ENCODE results near the gene GPRC5D.

The GPRC5D gene

DNA sequence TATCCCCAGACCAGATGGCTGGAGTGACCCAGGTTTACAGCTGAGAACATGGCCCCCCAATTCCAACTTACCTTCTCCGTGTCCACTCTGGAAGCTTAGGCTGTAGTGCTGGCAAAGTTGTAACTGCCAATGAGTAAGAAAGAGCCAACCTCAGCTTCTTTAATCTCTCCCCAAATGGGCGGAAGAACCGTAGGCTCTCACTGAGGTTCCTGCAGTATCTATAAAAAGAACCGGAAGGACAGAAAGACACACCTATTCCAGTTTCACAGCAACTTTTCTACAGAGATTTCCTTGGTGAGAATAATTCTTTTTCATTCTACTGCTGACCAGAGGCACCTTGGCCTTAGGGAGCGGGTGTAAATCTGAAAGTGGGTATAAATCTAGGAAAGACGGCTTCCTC, at the start of gene GPRC5D:
TSS of gene GPRC5D (minus strand) at position 135 of the 400 bp plus-strand sequence. CDS start 1,786 bp downstream, outside the sequence.
- DNase-seq (ENCODE audit: low spot score), result no peak

DNA sequence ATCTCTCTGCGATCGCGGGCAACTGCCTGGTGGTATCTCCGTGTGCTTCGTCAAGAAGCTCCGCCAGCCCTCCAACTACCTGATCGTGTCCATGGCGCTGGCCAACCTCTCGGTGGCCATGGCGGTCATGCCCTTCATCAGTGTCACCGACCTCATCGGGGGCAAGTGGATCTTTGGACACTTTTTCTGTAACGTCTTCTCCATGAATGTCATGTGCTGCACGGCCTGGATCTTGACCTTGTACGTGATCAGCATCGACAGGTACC, 49.7 kb upstream of the GPRC5D start:
- no peak for DNase-seq (ENCODE audit: low spot score)

DNA sequence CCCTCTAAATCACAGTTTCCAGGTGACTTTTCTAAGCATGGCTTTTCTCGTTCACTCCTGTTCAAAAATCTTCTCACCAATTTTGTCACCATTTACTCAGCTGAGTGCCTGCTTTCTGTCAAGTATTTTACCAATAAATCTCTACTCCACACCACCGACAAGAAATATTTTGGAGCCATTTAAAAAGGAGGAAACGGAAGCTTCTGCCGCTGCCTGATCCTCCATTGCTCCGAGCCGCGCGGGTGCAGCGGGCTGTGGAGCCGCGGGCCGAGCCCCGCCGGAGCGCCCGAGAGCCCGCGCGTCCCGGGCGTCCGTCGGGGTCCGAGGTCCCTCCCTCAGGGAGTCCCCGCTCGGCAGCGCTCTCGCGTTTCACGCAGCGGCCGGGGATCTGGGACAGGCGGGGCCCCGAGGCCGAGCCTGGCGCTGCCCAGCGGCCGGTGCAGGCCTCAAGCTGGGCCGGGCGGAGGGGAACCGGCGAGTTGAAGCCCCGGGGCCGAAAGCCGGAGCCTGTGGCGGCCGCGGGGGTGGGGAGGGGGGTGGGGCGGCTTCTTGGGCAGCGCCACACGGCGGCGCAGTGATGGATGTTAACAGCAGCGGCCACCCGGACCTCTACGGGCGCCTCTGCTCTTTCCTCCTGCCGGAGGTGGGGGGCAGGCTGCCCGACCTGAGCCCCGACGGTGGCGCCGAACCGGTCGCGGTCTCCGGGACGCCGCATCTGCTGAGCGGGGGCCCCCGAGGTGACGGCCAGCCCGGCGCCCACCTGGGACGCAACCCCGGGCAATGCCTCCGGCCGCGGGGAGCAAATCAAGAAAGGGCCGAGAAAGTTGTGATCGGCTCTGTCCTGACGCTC, 49.2 kb upstream of the GPRC5D start:
- DNase-seq (ENCODE audit: low spot score), result peak; percentile 89

- DNase-seq (ENCODE audit: low spot score), result peak; percentile 45
Observed at GRCh38 chr12:13000616-13000924, 48.6 kb upstream of the GPRC5D start.

GRCh38 chr12:12999959-13000615, 48.1 kb upstream of the GPRC5D start, which contains the start of gene HEBP1:
Gene HEBP1, minus strand, starts transcription at chr12:13000265. Its CDS starts 151 bp downstream, at chr12:13000114.
- peak; percentile 99 for DNase-seq (ENCODE audit: low spot score)

- peak; percentile 57 for DNase-seq (ENCODE audit: low spot score)
Observed at GRCh38 chr12:12999271-12999958, 47.4 kb upstream of the GPRC5D start.

DNA sequence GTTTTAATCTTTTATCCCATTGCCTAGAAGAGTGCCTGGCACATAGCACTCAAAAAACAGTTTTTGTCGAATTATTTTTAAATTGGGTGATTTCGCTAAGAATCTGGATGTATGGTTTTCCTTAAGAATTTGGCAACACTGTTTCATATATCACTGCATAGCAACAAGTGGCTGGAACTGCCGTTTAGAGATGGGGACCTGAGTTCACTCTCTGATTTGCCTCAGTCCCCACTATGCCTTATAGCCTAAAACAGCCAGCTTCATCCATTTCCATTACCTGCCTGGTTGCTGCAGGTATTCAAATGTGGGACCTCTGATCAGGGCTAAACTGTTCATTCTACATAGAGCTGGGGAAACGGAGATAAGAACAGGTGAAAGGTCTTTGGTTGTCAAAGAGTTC, 46.3 kb upstream of the GPRC5D start:
- DNase-seq (ENCODE audit: low spot score), result no peak

DNA sequence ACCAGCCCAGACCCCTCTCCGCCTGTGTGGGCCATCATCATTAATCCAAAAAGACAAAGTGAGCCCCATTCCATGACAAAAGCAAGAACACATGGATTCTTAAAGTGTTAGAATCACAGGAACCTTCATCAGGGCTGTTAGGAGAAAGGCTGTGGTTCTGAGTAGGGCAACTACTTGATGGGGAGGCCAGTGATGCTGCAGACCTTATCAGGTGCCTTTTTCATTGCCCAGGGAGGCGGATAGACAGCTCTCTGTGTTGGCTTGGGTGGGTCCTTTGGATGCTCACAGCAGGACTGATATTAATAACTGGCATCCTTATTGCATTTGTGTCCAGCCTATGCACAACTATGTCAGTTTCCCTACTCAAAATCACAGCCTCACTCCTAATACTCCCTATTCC, 45.8 kb upstream of the GPRC5D start:
- DNase-seq (ENCODE audit: low spot score), result no peak

GRCh38 chr12:12997156-12997555, 45.2 kb upstream of the GPRC5D start:
- no peak for DNase-seq (ENCODE audit: low spot score)

DNA sequence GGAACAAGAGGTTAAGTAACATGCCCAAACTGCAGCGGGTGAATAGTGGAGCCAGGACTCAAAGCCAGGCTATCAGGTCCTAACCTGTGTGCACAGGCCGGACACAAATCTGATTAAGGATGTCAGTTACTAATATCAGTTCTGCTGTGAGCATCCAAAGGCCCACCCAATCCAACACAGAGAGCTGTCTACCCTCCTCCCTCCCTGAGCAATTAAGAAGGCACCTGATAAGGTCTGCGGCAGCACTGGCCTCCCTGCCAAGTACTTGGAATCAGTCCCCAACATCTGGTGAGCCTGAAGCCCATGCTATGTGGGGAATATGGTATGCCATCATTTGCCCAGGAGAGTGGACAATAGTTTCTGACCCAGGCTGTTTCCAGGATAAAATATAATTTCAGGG, 44.2 kb upstream of the GPRC5D start:
- DNase-seq (ENCODE audit: low spot score), result no peak

DNA sequence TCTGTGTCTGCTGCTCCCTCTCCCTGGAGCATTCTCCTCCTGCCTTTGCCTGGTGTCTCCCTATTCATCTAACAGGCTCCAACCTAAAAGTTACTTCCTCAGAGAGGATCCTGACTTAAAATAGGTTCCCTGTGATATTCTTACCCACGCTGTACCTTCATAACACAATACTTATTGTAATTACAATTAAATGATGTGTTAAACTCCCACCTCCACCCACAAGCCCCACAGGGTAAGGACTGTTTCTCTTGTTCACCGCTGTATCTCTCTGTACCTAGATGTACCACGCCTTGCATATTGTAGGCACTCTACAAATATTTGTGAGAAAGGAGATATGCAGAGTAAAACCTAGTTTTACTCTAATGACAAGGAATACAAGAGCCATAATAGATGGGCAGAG, 43.1 kb upstream of the GPRC5D start:
- DNase-seq (ENCODE audit: low spot score), result no peak

- DNase-seq (ENCODE audit: low spot score), result no peak
Observed at GRCh38 chr12:12993367-12993766, 41.4 kb upstream of the GPRC5D start.

- DNase-seq (ENCODE audit: low spot score), result peak; percentile 64
Observed at GRCh38 chr12:12992418-12993130, 40.6 kb upstream of the GPRC5D start.

GRCh38 chr12:12990700-12991468, 38.9 kb upstream of the GPRC5D start:
- DNase-seq (ENCODE audit: low spot score), result no peak

GRCh38 chr12:12987421-12987820, 35.5 kb upstream of the GPRC5D start:
- no peak for DNase-seq (ENCODE audit: low spot score)

DNA sequence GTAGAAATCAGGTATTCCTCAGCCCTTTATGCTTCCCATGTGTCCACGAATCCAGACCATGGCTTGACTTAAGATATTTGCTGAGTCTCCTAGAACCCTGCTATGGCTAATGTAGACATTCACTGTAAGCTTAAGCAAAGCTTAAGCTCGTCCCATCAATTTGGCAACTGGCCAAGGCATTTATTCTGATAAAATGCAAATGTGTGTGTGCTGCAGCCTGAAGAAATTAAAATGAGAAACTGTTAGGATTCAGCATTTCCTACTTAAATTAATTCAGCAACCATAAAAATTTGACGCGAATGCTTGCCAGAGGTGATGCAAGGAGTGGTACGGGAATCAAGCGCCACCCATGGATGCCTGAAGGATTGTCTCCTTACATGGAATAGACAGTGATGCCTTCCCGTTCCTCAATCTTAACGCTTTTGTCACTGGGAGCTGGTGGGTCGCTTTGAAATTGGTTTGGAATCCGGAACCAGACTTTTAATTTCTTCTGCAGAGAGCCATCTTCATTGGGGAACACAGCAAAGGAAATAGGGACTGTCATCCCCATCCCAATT, 34.9 kb upstream of the GPRC5D start:
- no peak for DNase-seq (ENCODE audit: low spot score)

GRCh38 chr12:12985817-12986408, 33.9 kb upstream of the GPRC5D start:
- peak; percentile 18 for DNase-seq (ENCODE audit: low spot score)

DNA sequence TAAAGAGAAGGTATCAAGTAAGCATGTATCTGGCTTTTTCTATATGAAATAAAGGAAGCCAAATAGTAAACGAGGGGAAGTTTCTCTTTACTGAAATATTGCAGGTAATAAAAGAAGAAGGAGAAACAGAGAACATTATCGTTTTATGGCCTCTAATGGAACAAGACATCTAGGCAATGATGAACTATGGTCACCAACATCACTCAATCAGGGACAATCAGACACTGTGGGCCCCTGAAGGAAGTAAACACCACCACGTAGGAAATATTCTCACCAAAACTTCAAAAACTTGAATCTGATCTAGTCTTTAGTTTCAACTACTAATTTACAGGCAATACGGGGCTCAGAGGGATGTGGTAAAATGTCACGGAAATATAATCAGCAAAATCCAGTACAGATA, 32.2 kb upstream of the GPRC5D start:
- DNase-seq (ENCODE audit: low spot score), result no peak

- peak; percentile 60 for DNase-seq (ENCODE audit: low spot score)
Observed at GRCh38 chr12:12983420-12984035, 31.6 kb upstream of the GPRC5D start.

- DNase-seq (ENCODE audit: low spot score), result no peak
Observed at GRCh38 chr12:12982331-12982730, 30.4 kb upstream of the GPRC5D start.

All from GM03348 (cell line).